HCT116 (cell line): ENCODE data around the gene SPCS3. TPM values are rescaled to one million over a fixed set of nuclear protein-coding genes. Genes with fewer than 3 reads are reported as not detected.

Experiments
- ATAC-seq: fragments of 200-7000 bp; cut with Tn5 transposase; 2 replicates; pipeline ENCODE4 v1.9.1; 2020; ENCODE audit warnings: mild to moderate bottlenecking, moderate library complexity
- BruUV-seq: library from RNA; stranded (reverse); fragments of 400-500 nt; replicated peaks from 2 replicates; lab custom pipeline; 2021; lab: Mats Ljungman, UMichigan
- CTCF ChIA-PET: fragments of 300-600 bp; sonication (Branson Sonifier 250); formaldehyde crosslinking; loops from one replicate; lab custom pipeline; 2021; ENCODE audit warnings: antibody characterized with exemption; lab: Charles Lee
- POLR2A ChIA-PET: fragments of 300-600, 350-600 bp; sonication (Branson Sonifier 250); formaldehyde crosslinking; loops from one replicate; lab custom pipeline; 2021; ENCODE audit warnings: antibody characterized with exemption; lab: Charles Lee
- RAD21 ChIA-PET, 2 experiments: fragments of 300-600 bp; sonication (Branson Sonifier 250); formaldehyde crosslinking; loops; one replicate each; lab custom pipeline; 2023; ENCODE audit warnings: low total read pairs in 2 of 2; ENCODE audit not compliant: uncharacterized antibody in 2 of 2, unreplicated experiment in 2 of 2, low non-redundant PET in 1 of 2; lab: Charles Lee
- DNase-seq: peaks from one replicate; pipeline ENCODE4 v3.0.0-alpha.2; 2010; ENCODE audit warnings: low read depth, low spot score
- H2AFZ ChIP-seq: fragments of 200-600 bp; shearing (Covaris generic), sonication (generic); 2 replicates; pipeline ENCODE4 v1.6.1; 2017; ENCODE audit warnings: low read depth, mixed run types, mixed read lengths, antibody characterized with exemption, low read length; ENCODE audit not compliant: poor library complexity, severe bottlenecking
- H3K27ac ChIP-seq: 2 replicates; pipeline ENCODE4 v1.5.1; 2012; ENCODE audit warnings: low read depth, low read length
- H3K27me3 ChIP-seq: fragments of 200-600 bp; sonication (generic); 2 replicates; pipeline ENCODE4 v1.6.1; 2016; ENCODE audit warnings: mixed run types, low read length, mixed read lengths; ENCODE audit not compliant: insufficient read depth
- H3K36me3 ChIP-seq, 2 experiments: fragments of 200-500 bp in 1 of 2; fragments of 200-600 bp in 1 of 2; sonication (Bioruptor generic) in 1 of 2; sonication (generic) in 1 of 2; 2 replicates each; pipeline versions ENCODE4 v1.5.1 to v1.6.1; 2014 to 2016; ENCODE audit warnings: low read length in 2 of 2, inconsistent platforms in 1 of 2, mixed read lengths in 1 of 2, mixed run types in 1 of 2; ENCODE audit not compliant: insufficient read depth in 2 of 2, control insufficient read depth in 1 of 2
- H3K4me1 ChIP-seq, 2 experiments: fragments of 200-600 bp in 1 of 2; sonication (generic) in 1 of 2; 2 replicates each; pipeline versions ENCODE4 v1.5.1 to v1.6.1; 2012 to 2017; ENCODE audit warnings: low read length in 2 of 2, inconsistent platforms in 1 of 2, mild to moderate bottlenecking in 1 of 2, mixed read lengths in 1 of 2, mixed run types in 1 of 2, moderate library complexity in 1 of 2; ENCODE audit not compliant: insufficient read depth in 2 of 2, control insufficient read depth in 1 of 2
- H3K4me2 ChIP-seq: fragments of 200-600 bp; sonication (generic); 2 replicates; pipeline ENCODE4 v1.6.1; 2017; ENCODE audit warnings: mixed run types, low read length, mixed read lengths
- H3K4me3 ChIP-seq, 2 experiments: fragments of 200-600 bp in 1 of 2; sonication (generic) in 1 of 2; replicated peaks in 1 of 2; 2 replicates each; pipeline ENCODE4 v1.5.1; 2011 to 2016; ENCODE audit warnings: low read length in 2 of 2, control low read depth in 1 of 2, low read depth in 1 of 2, mild to moderate bottlenecking in 1 of 2, mixed read lengths in 1 of 2, mixed run types in 1 of 2
- H3K79me2 ChIP-seq: fragments of 200-600 bp; sonication (generic); 2 replicates; pipeline ENCODE4 v1.6.1; 2017; ENCODE audit warnings: mild to moderate bottlenecking, mixed run types, low read length, moderate library complexity, mixed read lengths; ENCODE audit not compliant: insufficient read depth
- H3K9ac ChIP-seq: fragments of 200-600 bp; sonication (generic); 2 replicates; pipeline ENCODE4 v1.6.1; 2016; ENCODE audit warnings: low read length, mixed read lengths
- H3K9me2 ChIP-seq: fragments of 200-600 bp; sonication (generic), shearing (Covaris generic); 2 replicates; pipeline ENCODE4 v1.6.1; 2017; ENCODE audit warnings: mixed run types, mild to moderate bottlenecking, moderate library complexity; ENCODE audit not compliant: insufficient read depth
- H3K9me3 ChIP-seq, 2 experiments: fragments of 200-500 bp in 1 of 2; fragments of 200-600 bp in 1 of 2; sonication (Bioruptor generic) in 1 of 2; sonication (generic) in 1 of 2; 2 replicates each; pipeline ENCODE4 v1.6.1; 2014 to 2017; ENCODE audit warnings: low read length in 2 of 2, mixed read lengths in 2 of 2, inconsistent platforms in 1 of 2, low read depth in 1 of 2, mild to moderate bottlenecking in 1 of 2, mixed run types in 1 of 2, moderate library complexity in 1 of 2; ENCODE audit not compliant: control insufficient read depth in 1 of 2, insufficient read depth in 1 of 2
- H4K20me1 ChIP-seq: fragments of 200-600 bp; sonication (generic), shearing (Covaris generic); 2 replicates; pipeline ENCODE4 v1.6.1; 2017; ENCODE audit warnings: mixed run types, mild to moderate bottlenecking, moderate library complexity; ENCODE audit not compliant: insufficient read depth
- CBX3 ChIP-seq: IDR thresholded peaks from 2 replicates; pipeline ENCODE4 v1.6.1; 2012; ENCODE audit warnings: low read depth
- EGR1 ChIP-seq: IDR thresholded peaks from 2 replicates; pipeline ENCODE4 v1.6.1; 2012; ENCODE audit warnings: low read depth
- RAD21 ChIP-seq: IDR thresholded peaks from 2 replicates; pipeline ENCODE4 v1.6.1; 2012; ENCODE audit warnings: low read depth, mild to moderate bottlenecking
- intact Hi-C: fragments of 100-400 bp; cut with micrococcal nuclease; formaldehyde crosslinking; loops from 2 replicates; pipeline ENCODE4 v1.10.0; 2022
- total RNA-seq: library from RNA; stranded (reverse); gene quantifications from one replicate; pipeline ENCODE4 v1.2.1, GENCODE V29; 2021; ENCODE audit not compliant: unreplicated experiment
- TF ChIP-seq, protein P1 (sequence below): IDR thresholded peaks from 2 replicates; pipeline ENCODE4 v1.6.1; 2012
- TF ChIP-seq, protein P2 (sequence below), 3 experiments: fragments of 200-600 bp in 1 of 3; sonication (generic) in 1 of 3; IDR thresholded peaks in 2 of 3; conservative IDR thresholded peaks in 1 of 3; 2 replicates each; pipeline ENCODE4 v1.5.1; 2012 to 2017; ENCODE audit warnings: low read depth in 2 of 3, low read length in 2 of 3, antibody characterized with exemption in 1 of 3, borderline replicate concordance in 1 of 3, control low read depth in 1 of 3, mild to moderate bottlenecking in 1 of 3, mixed read lengths in 1 of 3, mixed run types in 1 of 3, moderate library complexity in 1 of 3; ENCODE audit not compliant: insufficient read depth in 1 of 3

Gene SPCS3
- total RNA-seq, 1 experiment from 2014 or later: 135 TPM

DNA sequence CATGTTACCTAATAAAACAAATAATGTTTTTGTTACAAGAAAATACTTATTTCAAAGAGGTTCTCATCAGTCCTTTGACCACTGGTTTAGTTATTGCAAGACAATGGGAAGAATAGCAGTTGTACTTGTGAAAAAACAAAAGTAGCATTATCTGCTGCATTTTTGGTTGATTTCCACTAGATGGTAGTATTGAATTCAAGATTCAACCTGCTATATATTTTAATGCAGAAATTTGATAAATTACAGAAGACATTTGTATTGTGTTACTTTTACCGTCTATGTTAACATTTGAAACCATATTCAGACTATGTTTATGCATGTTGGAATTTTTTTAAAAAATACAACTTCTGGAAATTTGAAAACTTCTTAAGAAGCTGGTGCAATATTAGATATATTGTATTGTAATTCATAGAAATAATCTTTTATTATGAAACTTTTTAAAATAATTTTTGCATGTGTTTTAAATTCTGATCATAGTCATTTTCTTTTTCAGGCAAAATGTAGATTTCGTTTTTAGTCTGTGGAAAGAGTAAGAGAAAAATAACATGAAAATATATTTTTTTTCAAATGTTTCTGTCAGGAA is 56.4 kb downstream of the SPCS3 start:
- Histone ChIP-seq H3K4me1 (no peaks in the 10 kb centered on the region), H3K27me3 (no peaks in the 10 kb centered on the region), H3K9me2 (no peaks in the 10 kb centered on the region; the same call in 1 of the 2 replicates), H3K9ac (no peak overlapping the region), H3K36me3 (no peaks in the 10 kb centered on the region), H4K20me1 (no peaks in the 10 kb centered on the region), H3K4me2 (no peak overlapping the region), H3K4me3 (no peak overlapping the region), H2AFZ (no peak overlapping the region), H3K27ac (no peak overlapping the region), H3K79me2 (no peaks in the 10 kb centered on the region), H3K9me3 (no peaks in the 10 kb centered on the region)
- peak; percentile 68 for TF ChIP-seq RAD21
- TF ChIP-seq, protein P1, sequence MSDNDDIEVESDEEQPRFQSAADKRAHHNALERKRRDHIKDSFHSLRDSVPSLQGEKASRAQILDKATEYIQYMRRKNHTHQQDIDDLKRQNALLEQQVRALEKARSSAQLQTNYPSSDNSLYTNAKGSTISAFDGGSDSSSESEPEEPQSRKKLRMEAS: no peak
- TF ChIP-seq, protein P2, sequence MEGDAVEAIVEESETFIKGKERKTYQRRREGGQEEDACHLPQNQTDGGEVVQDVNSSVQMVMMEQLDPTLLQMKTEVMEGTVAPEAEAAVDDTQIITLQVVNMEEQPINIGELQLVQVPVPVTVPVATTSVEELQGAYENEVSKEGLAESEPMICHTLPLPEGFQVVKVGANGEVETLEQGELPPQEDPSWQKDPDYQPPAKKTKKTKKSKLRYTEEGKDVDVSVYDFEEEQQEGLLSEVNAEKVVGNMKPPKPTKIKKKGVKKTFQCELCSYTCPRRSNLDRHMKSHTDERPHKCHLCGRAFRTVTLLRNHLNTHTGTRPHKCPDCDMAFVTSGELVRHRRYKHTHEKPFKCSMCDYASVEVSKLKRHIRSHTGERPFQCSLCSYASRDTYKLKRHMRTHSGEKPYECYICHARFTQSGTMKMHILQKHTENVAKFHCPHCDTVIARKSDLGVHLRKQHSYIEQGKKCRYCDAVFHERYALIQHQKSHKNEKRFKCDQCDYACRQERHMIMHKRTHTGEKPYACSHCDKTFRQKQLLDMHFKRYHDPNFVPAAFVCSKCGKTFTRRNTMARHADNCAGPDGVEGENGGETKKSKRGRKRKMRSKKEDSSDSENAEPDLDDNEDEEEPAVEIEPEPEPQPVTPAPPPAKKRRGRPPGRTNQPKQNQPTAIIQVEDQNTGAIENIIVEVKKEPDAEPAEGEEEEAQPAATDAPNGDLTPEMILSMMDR (IDR thresholded peaks at IDR 0.05 in 2 of 3, conservative IDR thresholded peaks at IDR 0.05 in 1 of 3; ENCODE audit: borderline replicate concordance in 1 of 3, insufficient read depth in 1 of 3, low read depth in 2 of 3, low read length in 2 of 3): peak; percentile 32 to 62 (median 34); a peak in 4 of 6 replicates
- ChIA-PET CTCF (interaction anchor here (1.0 kb wide), 1 partner anchor 671 kb away, joined by 9 read pairs; no protein-coding TSS in a partner anchor), POLR2A (no interaction called here), RAD21 (interaction anchor here in 1 of 2 experiments (3.2 kb wide), 1 partner anchor 671 kb away, joined by 19 read pairs; no protein-coding TSS in a partner anchor)
- DNase-seq (peak; percentile 19), ATAC-seq (no peak)
- intact Hi-C loops: loop anchor here (2.0 to 10.0 kb wide), 3 partner anchors 269 to 963 kb away; partner anchors contain the start of gene VEGFC
- no TSS peak for BruUV-seq

DNA sequence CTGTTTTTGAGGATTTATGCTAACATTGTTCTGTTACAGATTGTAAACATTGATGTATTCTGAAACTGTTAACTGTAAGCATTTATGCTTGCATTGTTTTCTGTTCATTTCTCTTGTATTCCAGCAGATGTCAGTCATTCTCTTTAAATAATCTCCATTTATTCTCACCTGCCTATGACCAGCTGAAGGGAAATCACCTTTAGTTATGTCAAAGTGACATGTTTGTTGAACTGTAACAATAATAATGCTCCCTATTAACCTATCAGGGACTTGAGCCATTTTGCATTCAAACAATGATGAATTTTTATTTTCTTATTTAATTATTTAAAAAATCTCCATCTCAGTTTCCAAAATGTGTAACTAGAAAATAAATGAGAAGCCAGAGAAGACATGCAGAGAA is 58.0 kb downstream of the SPCS3 start:
- intact Hi-C loops: loop anchor here (1.0 to 10.0 kb wide), 5 partner anchors 267 to 961 kb away; partner anchors contain the start of gene VEGFC
- Histone ChIP-seq H3K79me2 (no peaks in the 10 kb centered on the region), H3K4me2 (no peak overlapping the region), H3K36me3 (no peaks in the 10 kb centered on the region), H3K9me2 (no peaks in the 10 kb centered on the region), H3K9ac (no peak overlapping the region), H3K9me3 (no peaks in the 10 kb centered on the region), H3K27ac (no peak overlapping the region), H2AFZ (no peak overlapping the region), H4K20me1 (no peaks in the 10 kb centered on the region), H3K4me3 (no peak overlapping the region), H3K4me1 (no peaks in the 10 kb centered on the region), H3K27me3 (no peaks in the 10 kb centered on the region)
- ChIA-PET POLR2A (no interaction called here), RAD21 (interaction anchor here (2.3 to 3.2 kb wide), 1 partner anchor 669 kb away, joined by 15 to 19 read pairs; no protein-coding TSS in a partner anchor), CTCF (interaction anchor here (3.0 kb wide), 1 partner anchor 669 kb away, joined by 36 read pairs; no protein-coding TSS in a partner anchor)
- TF ChIP-seq, protein P2 (IDR thresholded peaks at IDR 0.05 in 2 of 3, conservative IDR thresholded peaks at IDR 0.05 in 1 of 3; ENCODE audit: borderline replicate concordance in 1 of 3, insufficient read depth in 1 of 3, low read depth in 2 of 3, low read length in 2 of 3): peak; percentile 28 to 69 (median 47); a peak in 4 of 6 replicates
- TF ChIP-seq EGR1 (no peak), RAD21 (peak; percentile 78), CBX3 (no peak)
- BruUV-seq: no TSS peak
- peak; percentile 27 for DNase-seq
- ATAC-seq: peak; percentile 69
